ENCODE results near the gene ING5.
"Not testable (repeated sequence)": the region's sequence is repeated elsewhere in the genome, so short reads cannot be mapped to it uniquely, and the experiment has no call there.

Gene ING5

DNA sequence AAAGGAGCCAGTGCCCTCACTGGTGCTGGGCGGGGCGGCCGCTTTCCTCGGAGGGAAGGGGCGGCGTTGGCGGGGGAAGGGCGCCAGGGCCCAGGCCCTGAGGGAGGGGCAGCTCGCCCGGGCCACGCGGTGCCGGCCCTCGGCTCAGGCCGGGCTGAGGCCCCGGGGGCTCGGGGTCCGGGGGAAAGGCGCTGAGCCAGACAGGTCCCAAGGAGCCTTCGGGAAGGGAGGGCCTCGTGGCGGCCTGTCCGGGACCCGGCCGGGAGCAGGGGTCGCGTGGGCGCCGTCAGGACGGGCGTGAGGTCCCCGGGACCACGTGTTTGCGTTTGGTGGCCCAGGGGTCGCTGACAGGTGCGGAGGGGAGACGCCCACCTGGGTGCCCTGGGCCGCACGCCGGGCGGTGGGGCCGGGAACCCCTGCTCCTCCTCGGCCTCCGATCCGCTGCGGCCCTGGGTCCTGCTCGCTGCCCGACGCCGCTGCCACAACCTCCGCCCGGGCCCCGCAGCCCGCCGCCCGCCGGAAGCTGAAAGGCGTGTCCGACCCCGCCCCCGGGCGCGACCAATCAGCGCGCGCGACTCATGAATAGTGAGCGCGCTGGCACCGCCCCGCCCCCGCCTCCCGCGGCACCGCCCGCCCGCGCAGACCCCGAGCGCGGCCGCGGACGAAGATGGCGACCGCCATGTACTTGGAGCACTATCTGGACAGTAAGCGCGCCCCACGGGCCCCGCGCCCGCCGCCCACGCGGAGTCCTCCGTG is at the start of gene ING5:
Gene ING5, plus strand, starts transcription at position 641 of the 756 bp plus-strand sequence. Its CDS starts 27 bp downstream, at position 668.
- FAIRE-seq = no peak

DNA sequence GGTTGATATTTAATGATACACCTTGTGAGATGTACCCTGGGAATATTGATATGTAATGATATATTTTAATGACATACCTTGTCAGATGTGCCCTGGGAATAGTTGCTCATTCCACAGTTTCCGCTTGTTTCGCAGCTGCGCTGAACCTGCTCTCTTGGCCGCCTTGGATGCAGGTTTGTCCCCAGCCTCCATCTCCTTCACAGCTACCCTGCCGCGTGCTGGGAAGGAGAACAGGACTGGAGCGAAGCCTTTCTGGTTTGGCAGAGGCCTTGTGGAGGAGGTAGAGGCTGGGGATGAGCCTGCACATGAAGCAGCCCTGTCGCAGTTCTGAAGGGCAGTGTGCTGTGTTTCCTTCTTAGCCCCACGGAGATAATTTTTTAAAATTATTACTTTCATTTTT is 49.7 kb upstream of the ING5 start:
- no peak for FAIRE-seq

GRCh38 chr2:241652722-241653121 is 49.1 kb upstream of the ING5 start:
- FAIRE-seq = no peak

- FAIRE-seq = no peak
Measured at GRCh38 chr2:241653210-241653750, 48.6 kb upstream of the ING5 start.

- FAIRE-seq = no peak
Measured at GRCh38 chr2:241654551-241654950, 47.3 kb upstream of the ING5 start.

DNA sequence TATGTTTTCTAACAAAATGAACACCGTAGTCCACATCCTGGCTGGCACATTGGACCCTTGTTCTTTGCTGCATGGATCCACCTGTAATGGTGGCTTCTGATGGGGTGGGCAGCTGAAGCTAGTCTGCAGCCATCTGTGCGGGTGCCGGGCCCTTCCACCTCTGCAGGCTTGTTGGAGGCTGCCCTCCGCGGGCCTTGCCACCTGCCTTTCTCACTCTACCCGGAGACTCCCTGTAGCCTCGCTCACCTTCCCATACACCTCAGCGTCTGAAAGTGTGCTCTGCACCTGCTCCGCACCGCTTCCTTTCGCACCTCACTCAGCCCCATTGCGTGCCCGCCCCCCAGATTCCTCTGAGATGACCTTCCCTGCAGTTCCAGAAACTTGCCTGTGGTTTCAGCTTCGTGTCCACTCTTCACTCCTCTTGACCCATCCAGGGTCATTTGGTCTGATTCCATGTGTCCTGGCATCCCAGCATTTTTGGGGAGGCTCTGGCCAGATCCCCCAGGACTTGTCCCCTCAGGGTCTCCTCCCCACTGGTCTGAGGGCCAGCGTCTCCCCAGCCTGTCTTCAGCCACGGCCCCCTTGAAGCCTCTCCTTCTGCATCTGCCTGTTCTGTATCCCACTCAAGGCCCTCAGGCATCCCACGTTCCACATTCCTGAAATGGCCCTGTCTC is 46.2 kb upstream of the ING5 start:
- FAIRE-seq = no peak

DNA sequence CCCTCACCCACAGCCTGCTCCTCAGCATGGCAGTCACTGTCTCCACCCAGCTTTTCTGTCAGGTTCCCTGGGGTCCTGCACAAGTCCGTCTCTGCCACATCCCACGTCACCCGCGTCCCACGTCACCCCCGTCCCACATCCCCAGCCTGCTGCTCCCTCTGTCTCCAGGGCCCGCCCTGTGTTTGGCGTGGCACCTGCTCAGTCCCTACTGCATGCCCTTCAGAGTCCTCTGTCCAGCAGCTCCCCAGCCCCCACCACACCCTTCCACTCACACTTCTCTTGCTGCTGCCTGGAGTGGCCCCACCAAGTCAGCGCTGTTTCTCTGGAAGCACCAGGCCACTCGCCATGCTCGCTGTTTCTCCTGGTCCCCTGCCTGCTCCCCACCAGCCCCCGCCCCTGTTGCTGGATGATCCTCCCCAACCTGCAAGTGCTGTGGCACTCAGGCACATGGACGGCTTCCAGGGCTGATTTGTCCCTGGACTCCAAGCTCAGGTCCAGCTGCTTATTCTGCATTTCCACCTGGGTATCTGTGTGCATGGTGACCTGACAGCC is 45.6 kb upstream of the ING5 start:
- no peak for FAIRE-seq

- FAIRE-seq = no peak
Measured at GRCh38 chr2:241657786-241658254, 44.0 kb upstream of the ING5 start.

DNA sequence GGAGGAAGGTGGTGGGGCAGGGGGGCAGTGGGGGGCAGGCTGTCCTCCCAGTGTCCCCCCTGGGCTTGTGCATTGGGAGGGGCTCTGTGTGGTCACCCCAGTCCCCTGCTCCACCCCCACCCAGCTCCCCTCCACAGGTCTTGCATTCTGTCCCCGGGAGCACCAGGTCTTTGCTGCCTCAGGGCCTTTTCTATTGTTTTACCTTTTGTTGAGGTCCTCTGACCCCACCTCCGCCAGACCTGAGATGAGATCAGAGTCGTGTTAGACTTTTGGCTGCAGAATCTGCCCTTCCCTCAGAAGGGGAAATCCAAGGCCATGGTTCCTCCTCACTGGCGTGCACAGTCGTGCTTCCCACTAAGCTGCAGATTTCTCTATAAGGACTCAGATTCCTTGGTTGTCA is 43.5 kb upstream of the ING5 start:
- FAIRE-seq = no peak

DNA sequence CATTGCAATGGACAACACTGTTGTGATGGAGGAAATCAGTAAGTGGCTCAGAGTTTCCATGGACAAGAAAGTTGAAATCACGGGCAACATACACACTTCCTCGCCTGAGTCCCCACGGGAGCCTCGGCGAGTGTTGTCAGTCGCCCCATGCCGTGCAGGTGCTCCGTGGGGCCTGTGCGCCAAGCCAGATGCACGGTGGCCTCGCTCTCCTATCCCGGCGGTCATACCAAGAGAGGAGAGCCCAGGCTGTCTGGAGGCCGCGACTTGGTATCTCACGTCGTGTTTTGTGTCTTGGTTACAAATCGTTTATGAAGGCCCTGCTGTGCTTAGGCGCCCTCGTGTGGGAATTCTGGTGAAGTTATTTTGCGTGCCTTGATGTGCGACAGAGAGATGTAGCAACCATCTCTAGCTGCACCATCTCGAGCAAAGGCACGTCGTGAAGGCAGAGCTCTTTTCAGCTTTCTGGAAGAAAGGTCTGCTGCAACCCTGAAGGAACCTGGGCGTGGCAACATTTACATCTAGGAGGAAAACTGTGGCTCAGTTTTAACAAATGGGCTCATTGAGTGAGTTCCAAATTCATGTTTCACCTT is 42.6 kb upstream of the ING5 start:
- no peak for FAIRE-seq

GRCh38 chr2:241660593-241661213 is 41.1 kb upstream of the ING5 start:
- no peak for FAIRE-seq

GRCh38 chr2:241662731-241663130 is 39.1 kb upstream of the ING5 start:
- not testable (repeated sequence) for FAIRE-seq

GRCh38 chr2:241665731-241666440 is 36.0 kb upstream of the ING5 start:
- no peak for FAIRE-seq

GRCh38 chr2:241666627-241667400 is 35.0 kb upstream of the ING5 start:
- FAIRE-seq = no peak

GRCh38 chr2:241668354-241668753 is 33.5 kb upstream of the ING5 start:
- FAIRE-seq = no peak

DNA sequence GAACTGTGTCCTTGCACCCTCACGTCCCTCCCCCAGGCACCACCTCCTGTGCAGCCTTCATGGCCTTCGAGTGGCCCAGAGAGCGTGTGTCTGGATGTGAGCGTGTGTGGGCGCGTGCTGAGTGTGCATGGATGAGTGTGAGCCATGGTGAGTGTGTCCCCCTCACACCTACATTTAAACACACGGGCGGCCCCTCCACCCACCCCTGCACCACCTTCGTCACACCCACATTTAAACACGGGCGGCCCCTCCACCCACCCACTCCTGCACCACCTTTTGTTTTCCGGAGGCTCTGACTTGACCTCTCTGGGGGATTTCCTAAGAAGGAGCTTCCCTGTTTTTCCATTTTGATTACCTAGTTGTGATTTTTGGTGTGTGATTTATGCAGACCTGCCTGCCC is 33.0 kb upstream of the ING5 start:
- FAIRE-seq = no peak

DNA sequence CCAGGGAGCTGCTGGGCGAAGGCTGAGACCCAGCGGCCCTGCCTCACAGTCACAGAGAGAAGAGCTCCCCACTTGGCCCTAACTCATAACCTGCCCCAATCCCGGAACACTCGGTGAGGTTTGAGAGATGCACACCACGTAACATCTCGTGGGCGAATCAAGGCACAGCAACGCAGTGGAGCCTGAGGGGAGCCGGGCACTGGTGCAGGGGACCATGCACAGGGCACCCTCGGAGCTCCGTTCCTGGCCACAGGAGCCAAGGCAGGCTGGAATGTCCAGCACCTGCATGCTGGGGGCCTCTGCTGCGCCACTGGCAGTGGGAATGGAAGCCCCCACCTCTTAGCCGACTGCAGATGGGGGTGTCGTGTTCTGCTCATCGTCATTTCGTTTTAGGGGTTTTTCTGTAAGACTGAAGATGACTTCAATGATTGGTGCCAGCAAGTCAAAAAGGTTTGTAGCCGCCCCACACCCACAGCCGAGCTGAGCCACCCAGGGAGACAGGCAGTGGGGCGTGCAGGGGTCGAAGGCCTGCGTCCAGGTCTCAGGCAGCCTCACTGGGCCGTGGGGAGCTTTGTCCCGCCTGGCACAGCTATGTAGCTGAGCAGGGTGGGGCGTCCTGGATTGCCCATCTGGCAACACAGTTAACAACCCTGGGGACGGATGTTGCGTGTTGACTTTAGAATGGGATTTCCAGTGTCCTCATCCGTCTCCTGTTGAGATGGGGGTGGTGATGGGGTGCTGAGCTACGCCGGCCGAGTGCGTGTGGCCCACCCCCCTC is 31.3 kb upstream of the ING5 start:
- FAIRE-seq = no peak

DNA sequence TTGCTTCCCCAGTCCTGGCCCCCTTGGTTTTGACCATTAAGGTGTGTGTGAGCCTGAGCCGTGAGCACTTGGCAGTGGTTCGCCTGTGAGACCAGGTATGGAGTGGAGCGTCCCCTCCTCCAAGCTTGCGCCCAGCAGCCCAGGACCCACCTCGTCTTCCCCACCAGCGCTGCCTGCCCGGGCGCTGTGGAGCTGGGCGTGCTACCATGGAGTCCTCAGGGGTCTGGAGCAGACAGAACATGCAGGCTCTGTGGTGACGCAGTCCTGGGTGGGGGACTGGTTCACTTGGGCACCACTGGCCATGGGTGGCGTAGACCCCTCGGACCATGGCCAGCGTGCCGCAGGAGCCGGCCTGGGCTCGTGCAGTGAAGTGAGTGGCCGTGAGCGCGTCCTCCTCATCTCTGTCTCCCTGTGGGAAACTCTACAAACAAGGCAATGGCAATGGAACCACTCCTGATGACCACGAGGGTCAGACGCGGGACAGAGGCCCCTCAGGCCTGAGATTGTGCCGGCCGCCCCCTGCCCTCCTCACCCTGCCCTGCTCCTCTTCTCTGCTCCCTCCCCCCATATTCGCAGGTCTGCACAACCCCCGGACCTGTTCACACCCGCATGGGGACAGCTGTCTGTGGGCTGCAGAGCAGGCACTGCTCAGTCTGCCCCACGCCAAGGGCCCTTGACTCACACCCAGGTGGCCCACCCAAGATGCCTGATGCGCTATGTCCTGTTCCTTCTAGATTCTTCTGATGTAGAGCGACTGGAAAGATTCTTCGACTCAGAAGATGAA is 30.2 kb upstream of the ING5 start:
- FAIRE-seq = no peak

Data from endometrium (tissue), 2 donors.